WTC11 (cell line): ENCODE measurements around the gene AKAP13. TPM values are rescaled to one million over a fixed set of nuclear protein-coding genes. Genes with fewer than 3 reads are reported as not detected.

Experiments
- ATAC-seq: fragments of 200-7000 bp; cut with Tn5 transposase; 2 replicates; pipeline ENCODE4 v1.10.0; 2021; ENCODE audit warnings: mild to moderate bottlenecking, moderate library complexity
- CTCF ChIA-PET: fragments of 300-600 bp; sonication (Branson Sonifier 250); formaldehyde crosslinking; loops from one replicate; lab custom pipeline; 2021; ENCODE audit warnings: antibody characterized with exemption; lab: Charles Lee
- POLR2A ChIA-PET: fragments of 350-600 bp; sonication (Branson Sonifier 250); formaldehyde crosslinking; loops from one replicate; lab custom pipeline; 2021; ENCODE audit warnings: antibody characterized with exemption; lab: Charles Lee
- DNase-seq: peaks from one replicate; pipeline ENCODE4 v3.0.0; 2021; ENCODE audit warnings: low spot score
- H3K27ac Mint-ChIP-seq: 2 replicates; pipeline ENCODE4 v1.8.0; 2021; ENCODE audit warnings: mixed read lengths
- H3K27me3 Mint-ChIP-seq: 2 replicates; pipeline ENCODE4 v1.8.0; 2021; ENCODE audit warnings: low read depth, mild to moderate bottlenecking, moderate library complexity, mixed read lengths
- H3K36me3 Mint-ChIP-seq: 2 replicates; pipeline ENCODE4 v1.8.0; 2021; ENCODE audit warnings: mixed read lengths
- H3K4me1 Mint-ChIP-seq: 2 replicates; pipeline ENCODE4 v1.8.0; 2022; ENCODE audit warnings: mixed read lengths
- H3K4me3 Mint-ChIP-seq: 2 replicates; pipeline ENCODE4 v1.8.0; 2021; ENCODE audit warnings: mild to moderate bottlenecking, moderate library complexity, mixed read lengths
- H3K9me3 Mint-ChIP-seq: 2 replicates; pipeline ENCODE4 v1.8.0; 2021; ENCODE audit warnings: mixed read lengths
- CBFB ChIP-seq: sonication (generic); formaldehyde crosslinking; IDR thresholded peaks from 2 replicates; pipeline ENCODE4 v1.8.1; 2022; ENCODE audit warnings: mild to moderate bottlenecking, low read depth, missing genetic modification reagents
- GABPB1 ChIP-seq: sonication (generic); formaldehyde crosslinking; IDR thresholded peaks from 2 replicates; pipeline ENCODE4 v1.8.1; 2023; ENCODE audit warnings: mild to moderate bottlenecking, missing genetic modification reagents
- GTF2I ChIP-seq: fragments of 250-450 bp; sonication (Bioruptor Pico); conservative IDR thresholded peaks from 2 replicates; pipeline ENCODE4 v1.4.0; 2021; ENCODE audit warnings: mild to moderate bottlenecking
- HMGA2 ChIP-seq: fragments of 250-450 bp; sonication (Bioruptor Pico); IDR thresholded peaks from 2 replicates; pipeline ENCODE4 v1.4.0; 2021; ENCODE audit warnings: mild to moderate bottlenecking, moderate library complexity
- JAZF1 ChIP-seq: fragments of 250-450 bp; sonication (Bioruptor Pico); IDR thresholded peaks from 2 replicates; pipeline ENCODE4 v1.9.0; 2021; ENCODE audit warnings: moderate library complexity, mild to moderate bottlenecking, inconsistent platforms
- KAT7 ChIP-seq: sonication (generic); formaldehyde crosslinking; IDR thresholded peaks from 2 replicates; pipeline ENCODE4 v1.8.1; 2023; ENCODE audit warnings: missing genetic modification reagents, mild to moderate bottlenecking, borderline replicate concordance
- NFYB ChIP-seq: sonication (generic); formaldehyde crosslinking; conservative IDR thresholded peaks from 2 replicates; pipeline ENCODE4 v1.8.0; 2022; ENCODE audit warnings: low read depth, missing genetic modification reagents
- OVOL2 ChIP-seq: fragments of 250-450 bp; sonication (Bioruptor Pico); IDR thresholded peaks from 2 replicates; pipeline ENCODE4 v1.9.0; 2021; ENCODE audit warnings: mild to moderate bottlenecking, borderline replicate concordance
- RORB ChIP-seq: fragments of 250-450 bp; sonication (Bioruptor Pico); IDR thresholded peaks from 2 replicates; pipeline ENCODE4 v1.9.0; 2021; ENCODE audit warnings: mild to moderate bottlenecking
- SOX15 ChIP-seq: fragments of 250-450 bp; sonication (Bioruptor Pico); IDR thresholded peaks from 2 replicates; pipeline ENCODE4 v1.9.0; 2021; ENCODE audit warnings: mild to moderate bottlenecking
- ZBTB21 ChIP-seq: sonication (generic); formaldehyde crosslinking; IDR thresholded peaks from 2 replicates; pipeline ENCODE4 v1.8.1; 2023; ENCODE audit warnings: mild to moderate bottlenecking, missing genetic modification reagents, borderline replicate concordance
- ZNF138 ChIP-seq: sonication (generic); formaldehyde crosslinking; conservative IDR thresholded peaks from 2 replicates; pipeline ENCODE4 v1.8.1; 2022; ENCODE audit warnings: mild to moderate bottlenecking, moderate library complexity, missing genetic modification reagents
- ZNF219 ChIP-seq: sonication (generic); formaldehyde crosslinking; IDR thresholded peaks from 2 replicates; pipeline ENCODE4 v1.8.0; 2023; ENCODE audit warnings: missing genetic modification reagents, mild to moderate bottlenecking, borderline replicate concordance
- ZNF317 ChIP-seq: sonication (generic); formaldehyde crosslinking; IDR thresholded peaks from 2 replicates; pipeline ENCODE4 v1.8.1; 2023; ENCODE audit warnings: low read depth, mild to moderate bottlenecking, moderate library complexity, missing genetic modification reagents, borderline replicate concordance
- ZNF423 ChIP-seq: fragments of 250-450 bp; sonication (Bioruptor Pico); IDR thresholded peaks from 2 replicates; pipeline ENCODE4 v2.1.2; 2022; ENCODE audit warnings: mild to moderate bottlenecking, moderate library complexity
- ZNF671 ChIP-seq: fragments of 250-450 bp; sonication (Bioruptor Pico); IDR thresholded peaks from 2 replicates; pipeline ENCODE4 v1.8.0; 2021; ENCODE audit warnings: mild to moderate bottlenecking
- total RNA-seq: library from RNA; stranded (reverse); gene quantifications from 3 replicates; pipeline ENCODE4 v1.2.3, GENCODE V29; 2021
- TF ChIP-seq, protein P1 (sequence below): sonication (generic); formaldehyde crosslinking; IDR thresholded peaks from 2 replicates; pipeline ENCODE4 v1.8.1; 2023; ENCODE audit warnings: mild to moderate bottlenecking, missing genetic modification reagents, moderate library complexity
- TF ChIP-seq, protein P2 (sequence below): sonication (generic); formaldehyde crosslinking; IDR thresholded peaks from 2 replicates; pipeline ENCODE4 v1.8.0; 2023; ENCODE audit warnings: missing genetic modification reagents
- TF ChIP-seq, protein P3 (sequence below): sonication (generic); formaldehyde crosslinking; IDR thresholded peaks from 2 replicates; pipeline ENCODE4 v1.8.1; 2023; ENCODE audit warnings: mild to moderate bottlenecking, missing genetic modification reagents
- TF ChIP-seq, protein P4 (sequence below): fragments of 250-450 bp; sonication (Bioruptor Pico); IDR thresholded peaks from 2 replicates; pipeline ENCODE4 v1.8.0; 2021; ENCODE audit warnings: mild to moderate bottlenecking
- TF ChIP-seq, protein P5 (sequence below): sonication (generic); formaldehyde crosslinking; IDR thresholded peaks from 2 replicates; pipeline ENCODE4 v1.8.0; 2022; ENCODE audit warnings: mild to moderate bottlenecking, missing genetic modification reagents
- TF ChIP-seq, protein P6 (sequence below): fragments of 200-600 bp; IDR thresholded peaks from 2 replicates; pipeline ENCODE4 v1.8.0; 2022; ENCODE audit warnings: antibody characterized with exemption
- TF ChIP-seq, protein P7 (sequence below): sonication (generic); formaldehyde crosslinking; IDR thresholded peaks from 2 replicates; pipeline ENCODE4 v1.8.0; 2022; ENCODE audit warnings: missing genetic modification reagents

Gene AKAP13
- total RNA-seq, 1 experiment from 2014 or later, result 50.3 TPM

DNA sequence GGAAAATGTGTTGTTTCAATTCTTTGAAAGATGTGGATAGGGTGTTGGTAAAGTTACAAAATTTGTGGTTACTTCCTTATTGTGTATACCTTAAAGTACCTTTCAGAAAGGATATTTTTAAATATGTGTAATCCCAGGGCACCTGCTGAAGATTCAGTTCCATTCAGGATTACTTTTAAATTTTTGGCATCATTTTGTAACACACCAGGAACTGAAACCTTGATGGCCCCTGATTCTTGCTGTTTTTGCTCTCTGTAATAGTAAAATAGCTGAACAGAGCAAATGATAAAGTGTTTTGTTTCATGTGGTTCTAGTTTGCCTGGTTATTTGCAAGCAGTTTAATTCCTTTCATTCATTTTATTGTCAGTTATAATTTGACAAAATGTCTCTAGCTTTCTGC lies 253.5 kb downstream of the AKAP13 start:
- H3K36me3 Mint-ChIP-seq, result no peaks in the 10 kb centered on the region
- ChIA-PET CTCF (no interaction called here), POLR2A (no interaction called here)
- no peak overlapping the region for H3K27ac Mint-ChIP-seq
- no peaks in the 10 kb centered on the region for H3K9me3 Mint-ChIP-seq
- no peak for ATAC-seq
- DNase-seq, result no peak
- no peak overlapping the region for H3K4me3 Mint-ChIP-seq
- H3K27me3 Mint-ChIP-seq, result no peaks in the 10 kb centered on the region
- TF ChIP-seq CBFB (no peak), HMGA2 (no peak), OVOL2 (CRISPR knock-in tag) (no peak), ZBTB21 (CRISPR knock-in tag) (no peak), ZNF219 (CRISPR knock-in tag) (no peak), JAZF1 (CRISPR knock-in tag) (no peak), SOX15 (CRISPR knock-in tag) (no peak), KAT7 (CRISPR knock-in tag) (no peak), RORB (CRISPR knock-in tag) (no peak), NFYB (no peak), ZNF423 (no peak), ZNF138 (CRISPR knock-in tag) (no peak), GTF2I (no peak), GABPB1 (CRISPR knock-in tag) (no peak), ZNF317 (CRISPR knock-in tag) (no peak)
- TF ChIP-seq, protein P1, sequence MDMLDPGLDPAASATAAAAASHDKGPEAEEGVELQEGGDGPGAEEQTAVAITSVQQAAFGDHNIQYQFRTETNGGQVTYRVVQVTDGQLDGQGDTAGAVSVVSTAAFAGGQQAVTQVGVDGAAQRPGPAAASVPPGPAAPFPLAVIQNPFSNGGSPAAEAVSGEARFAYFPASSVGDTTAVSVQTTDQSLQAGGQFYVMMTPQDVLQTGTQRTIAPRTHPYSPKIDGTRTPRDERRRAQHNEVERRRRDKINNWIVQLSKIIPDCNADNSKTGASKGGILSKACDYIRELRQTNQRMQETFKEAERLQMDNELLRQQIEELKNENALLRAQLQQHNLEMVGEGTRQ (CRISPR knock-in tag), result no peak
- TF ChIP-seq, protein P2, sequence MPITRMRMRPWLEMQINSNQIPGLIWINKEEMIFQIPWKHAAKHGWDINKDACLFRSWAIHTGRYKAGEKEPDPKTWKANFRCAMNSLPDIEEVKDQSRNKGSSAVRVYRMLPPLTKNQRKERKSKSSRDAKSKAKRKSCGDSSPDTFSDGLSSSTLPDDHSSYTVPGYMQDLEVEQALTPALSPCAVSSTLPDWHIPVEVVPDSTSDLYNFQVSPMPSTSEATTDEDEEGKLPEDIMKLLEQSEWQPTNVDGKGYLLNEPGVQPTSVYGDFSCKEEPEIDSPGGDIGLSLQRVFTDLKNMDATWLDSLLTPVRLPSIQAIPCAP (CRISPR knock-in tag), result no peak
- TF ChIP-seq, protein P3, sequence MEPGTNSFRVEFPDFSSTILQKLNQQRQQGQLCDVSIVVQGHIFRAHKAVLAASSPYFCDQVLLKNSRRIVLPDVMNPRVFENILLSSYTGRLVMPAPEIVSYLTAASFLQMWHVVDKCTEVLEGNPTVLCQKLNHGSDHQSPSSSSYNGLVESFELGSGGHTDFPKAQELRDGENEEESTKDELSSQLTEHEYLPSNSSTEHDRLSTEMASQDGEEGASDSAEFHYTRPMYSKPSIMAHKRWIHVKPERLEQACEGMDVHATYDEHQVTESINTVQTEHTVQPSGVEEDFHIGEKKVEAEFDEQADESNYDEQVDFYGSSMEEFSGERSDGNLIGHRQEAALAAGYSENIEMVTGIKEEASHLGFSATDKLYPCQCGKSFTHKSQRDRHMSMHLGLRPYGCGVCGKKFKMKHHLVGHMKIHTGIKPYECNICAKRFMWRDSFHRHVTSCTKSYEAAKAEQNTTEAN, result no peak
- TF ChIP-seq, protein P4, sequence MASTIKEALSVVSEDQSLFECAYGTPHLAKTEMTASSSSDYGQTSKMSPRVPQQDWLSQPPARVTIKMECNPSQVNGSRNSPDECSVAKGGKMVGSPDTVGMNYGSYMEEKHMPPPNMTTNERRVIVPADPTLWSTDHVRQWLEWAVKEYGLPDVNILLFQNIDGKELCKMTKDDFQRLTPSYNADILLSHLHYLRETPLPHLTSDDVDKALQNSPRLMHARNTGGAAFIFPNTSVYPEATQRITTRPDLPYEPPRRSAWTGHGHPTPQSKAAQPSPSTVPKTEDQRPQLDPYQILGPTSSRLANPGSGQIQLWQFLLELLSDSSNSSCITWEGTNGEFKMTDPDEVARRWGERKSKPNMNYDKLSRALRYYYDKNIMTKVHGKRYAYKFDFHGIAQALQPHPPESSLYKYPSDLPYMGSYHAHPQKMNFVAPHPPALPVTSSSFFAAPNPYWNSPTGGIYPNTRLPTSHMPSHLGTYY, result no peak
- TF ChIP-seq, protein P5, sequence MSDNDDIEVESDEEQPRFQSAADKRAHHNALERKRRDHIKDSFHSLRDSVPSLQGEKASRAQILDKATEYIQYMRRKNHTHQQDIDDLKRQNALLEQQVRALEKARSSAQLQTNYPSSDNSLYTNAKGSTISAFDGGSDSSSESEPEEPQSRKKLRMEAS (CRISPR knock-in tag), result no peak
- H3K4me1 Mint-ChIP-seq, result peaks cover 4% of the 10 kb centered on the region

DNA sequence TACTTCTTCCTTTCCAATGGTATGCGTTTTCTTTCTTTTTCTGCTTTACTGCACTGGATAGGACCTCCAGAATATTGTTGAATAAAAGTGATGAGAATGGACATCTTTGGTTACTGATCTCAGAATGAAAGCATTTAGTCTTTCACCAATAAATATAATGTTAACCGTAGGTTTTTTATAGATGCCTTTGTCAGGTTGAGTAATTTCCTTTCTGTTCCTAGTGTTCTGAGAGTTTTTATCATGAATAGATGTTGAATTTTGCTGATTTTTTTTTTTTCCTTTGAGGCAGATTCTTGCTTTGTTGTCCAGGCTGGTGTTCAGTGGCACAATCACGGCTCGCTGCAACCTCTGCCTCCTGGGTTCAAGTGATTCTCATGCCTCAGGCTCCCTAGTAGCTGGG lies 255.9 kb downstream of the AKAP13 start:
- peaks cover 4% of the 10 kb centered on the region for H3K4me1 Mint-ChIP-seq
- CTCF ChIA-PET, result no interaction called here

More for the DNA sequence above, 255.9 kb downstream of the AKAP13 start:
- POLR2A ChIA-PET, result no interaction called here
- ATAC-seq (no peak), DNase-seq (no peak)
- no peak for TF ChIP-seq JAZF1 (CRISPR knock-in tag)
- TF ChIP-seq, protein P6, sequence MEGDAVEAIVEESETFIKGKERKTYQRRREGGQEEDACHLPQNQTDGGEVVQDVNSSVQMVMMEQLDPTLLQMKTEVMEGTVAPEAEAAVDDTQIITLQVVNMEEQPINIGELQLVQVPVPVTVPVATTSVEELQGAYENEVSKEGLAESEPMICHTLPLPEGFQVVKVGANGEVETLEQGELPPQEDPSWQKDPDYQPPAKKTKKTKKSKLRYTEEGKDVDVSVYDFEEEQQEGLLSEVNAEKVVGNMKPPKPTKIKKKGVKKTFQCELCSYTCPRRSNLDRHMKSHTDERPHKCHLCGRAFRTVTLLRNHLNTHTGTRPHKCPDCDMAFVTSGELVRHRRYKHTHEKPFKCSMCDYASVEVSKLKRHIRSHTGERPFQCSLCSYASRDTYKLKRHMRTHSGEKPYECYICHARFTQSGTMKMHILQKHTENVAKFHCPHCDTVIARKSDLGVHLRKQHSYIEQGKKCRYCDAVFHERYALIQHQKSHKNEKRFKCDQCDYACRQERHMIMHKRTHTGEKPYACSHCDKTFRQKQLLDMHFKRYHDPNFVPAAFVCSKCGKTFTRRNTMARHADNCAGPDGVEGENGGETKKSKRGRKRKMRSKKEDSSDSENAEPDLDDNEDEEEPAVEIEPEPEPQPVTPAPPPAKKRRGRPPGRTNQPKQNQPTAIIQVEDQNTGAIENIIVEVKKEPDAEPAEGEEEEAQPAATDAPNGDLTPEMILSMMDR, result no peak
- TF ChIP-seq, protein P7, sequence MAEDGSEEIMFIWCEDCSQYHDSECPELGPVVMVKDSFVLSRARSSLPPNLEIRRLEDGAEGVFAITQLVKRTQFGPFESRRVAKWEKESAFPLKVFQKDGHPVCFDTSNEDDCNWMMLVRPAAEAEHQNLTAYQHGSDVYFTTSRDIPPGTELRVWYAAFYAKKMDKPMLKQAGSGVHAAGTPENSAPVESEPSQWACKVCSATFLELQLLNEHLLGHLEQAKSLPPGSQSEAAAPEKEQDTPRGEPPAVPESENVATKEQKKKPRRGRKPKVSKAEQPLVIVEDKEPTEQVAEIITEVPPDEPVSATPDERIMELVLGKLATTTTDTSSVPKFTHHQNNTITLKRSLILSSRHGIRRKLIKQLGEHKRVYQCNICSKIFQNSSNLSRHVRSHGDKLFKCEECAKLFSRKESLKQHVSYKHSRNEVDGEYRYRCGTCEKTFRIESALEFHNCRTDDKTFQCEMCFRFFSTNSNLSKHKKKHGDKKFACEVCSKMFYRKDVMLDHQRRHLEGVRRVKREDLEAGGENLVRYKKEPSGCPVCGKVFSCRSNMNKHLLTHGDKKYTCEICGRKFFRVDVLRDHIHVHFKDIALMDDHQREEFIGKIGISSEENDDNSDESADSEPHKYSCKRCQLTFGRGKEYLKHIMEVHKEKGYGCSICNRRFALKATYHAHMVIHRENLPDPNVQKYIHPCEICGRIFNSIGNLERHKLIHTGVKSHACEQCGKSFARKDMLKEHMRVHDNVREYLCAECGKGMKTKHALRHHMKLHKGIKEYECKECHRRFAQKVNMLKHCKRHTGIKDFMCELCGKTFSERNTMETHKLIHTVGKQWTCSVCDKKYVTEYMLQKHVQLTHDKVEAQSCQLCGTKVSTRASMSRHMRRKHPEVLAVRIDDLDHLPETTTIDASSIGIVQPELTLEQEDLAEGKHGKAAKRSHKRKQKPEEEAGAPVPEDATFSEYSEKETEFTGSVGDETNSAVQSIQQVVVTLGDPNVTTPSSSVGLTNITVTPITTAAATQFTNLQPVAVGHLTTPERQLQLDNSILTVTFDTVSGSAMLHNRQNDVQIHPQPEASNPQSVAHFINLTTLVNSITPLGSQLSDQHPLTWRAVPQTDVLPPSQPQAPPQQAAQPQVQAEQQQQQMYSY (CRISPR knock-in tag), result no peak
- no peak for TF ChIP-seq ZNF671 (CRISPR knock-in tag)
- Mint-ChIP-seq H3K27me3 (no peaks in the 10 kb centered on the region), H3K9me3 (no peaks in the 10 kb centered on the region), H3K27ac (no peak overlapping the region), H3K4me3 (no peak overlapping the region), H3K36me3 (0 out of 2 replicates have a peak, but pooled peaks cover 7% of the 10 kb centered on the region)
